Activated CD4-positive, alpha-beta T cell treated with anti-CD3 and anti-CD28 coated beads for 4 hours (primary cell): ENCODE results near the gene CASP8AP2.
"Not testable (repeated sequence)": the region's sequence is repeated elsewhere in the genome, so short reads cannot be mapped to it uniquely, and the experiment has no call there.

Experiments used
- DNase-seq, 2 donors: peaks; one replicate each; pipeline ENCODE4 v3.0.0-alpha.2; 2020

Gene CASP8AP2

DNA sequence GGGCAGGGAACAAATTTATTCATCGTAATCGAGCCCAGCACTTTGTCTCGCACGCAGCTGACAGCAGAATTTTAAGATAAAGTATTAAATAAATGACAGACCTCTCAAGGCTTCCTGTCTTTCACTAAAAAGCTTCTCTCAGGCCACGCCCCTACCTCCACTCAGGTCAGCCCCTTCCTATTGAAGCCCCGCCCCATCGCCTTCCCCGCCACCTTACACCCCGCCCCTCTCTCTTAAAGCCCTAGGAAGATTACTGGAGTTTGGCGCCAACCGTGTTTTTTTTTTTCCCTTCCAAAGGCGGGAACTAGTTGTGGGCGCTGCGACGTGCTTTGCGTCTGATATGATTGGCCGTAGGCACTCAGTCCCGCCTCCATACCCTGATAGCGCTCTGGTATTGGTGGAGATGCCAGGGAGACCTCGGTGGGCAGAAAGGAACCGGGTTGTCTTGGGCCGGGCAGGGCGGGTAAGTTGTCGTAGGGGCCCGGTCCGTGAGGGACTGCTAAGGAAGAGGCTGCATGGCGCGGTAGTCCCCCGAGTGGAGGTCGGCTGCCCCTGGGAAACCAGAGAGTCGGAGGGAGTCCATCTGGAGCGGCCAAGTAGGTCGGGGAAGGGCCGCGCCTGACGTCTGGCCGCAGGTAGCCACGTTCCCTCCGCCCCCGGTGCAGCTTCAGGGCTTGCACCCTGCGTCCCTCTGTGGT is at the start of gene CASP8AP2:
Gene CASP8AP2, plus strand, starts transcription at position 409 of the 698 bp plus-strand sequence.
- DNase-seq: peak; percentile 96 to 97

DNA sequence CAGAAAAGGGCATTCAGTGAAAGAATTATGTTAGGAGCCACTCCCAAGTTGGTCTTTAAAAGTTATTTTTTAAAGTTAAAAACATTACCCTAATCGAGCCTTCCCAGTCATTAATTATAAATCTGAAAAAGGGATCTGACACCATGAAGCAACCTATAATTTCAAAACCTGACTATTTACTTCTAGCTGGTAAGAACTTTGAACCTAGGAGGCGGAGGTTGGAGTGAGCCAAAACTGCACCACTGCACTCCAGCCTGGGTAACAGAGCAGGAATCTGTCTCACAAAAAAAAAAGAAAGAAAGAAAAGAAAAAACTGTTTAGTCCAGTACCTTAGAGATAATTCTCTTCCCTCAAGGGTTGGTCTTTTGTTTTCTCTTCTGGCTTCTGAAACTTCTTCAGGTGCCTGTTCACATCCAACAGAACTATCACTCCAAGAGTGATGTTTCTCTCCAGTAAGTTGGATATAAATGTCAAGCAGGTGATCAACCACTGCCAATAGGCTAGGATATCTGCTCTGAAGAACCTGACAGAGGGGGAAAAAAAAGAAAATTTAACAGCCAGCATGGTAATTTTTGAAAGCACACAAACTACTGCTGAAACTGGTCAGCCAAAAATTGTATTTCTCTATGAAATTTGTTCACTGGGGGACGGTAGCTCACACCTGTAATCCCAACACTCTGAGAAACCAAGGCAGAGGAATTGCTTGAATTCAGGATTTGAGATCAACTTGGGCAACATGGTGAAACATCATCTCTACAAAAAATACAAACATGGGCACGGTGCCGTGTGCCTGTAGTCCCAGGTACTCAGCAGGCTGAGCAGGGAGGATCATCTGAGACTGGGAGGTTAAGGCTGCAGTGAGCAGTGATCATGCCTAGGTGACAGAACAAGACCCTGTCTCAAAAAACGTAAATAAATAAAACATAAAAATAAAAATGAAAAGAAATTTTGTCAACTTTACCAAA is 48.3 kb upstream of the CASP8AP2 start:
- DNase-seq: no peak

DNA sequence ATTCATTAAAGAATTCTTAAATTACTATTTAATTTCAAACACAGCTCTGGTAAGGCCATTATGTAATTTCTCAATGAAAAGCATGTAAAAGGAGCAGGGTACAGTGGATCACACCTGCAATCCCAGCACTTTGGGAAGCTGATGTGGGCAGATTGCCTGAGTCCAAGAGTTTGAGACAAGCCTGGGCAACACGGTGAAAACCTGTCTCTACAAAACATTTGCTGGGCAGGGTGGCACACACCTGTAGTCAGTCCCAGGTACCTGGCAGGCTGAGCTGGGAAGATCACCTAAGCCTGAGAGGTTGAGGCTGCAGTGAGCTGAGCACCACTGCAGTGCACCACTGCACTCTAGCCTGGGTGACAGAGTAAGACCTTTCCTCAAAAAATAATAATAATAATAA is 47.5 kb upstream of the CASP8AP2 start:
- no peak for DNase-seq

DNA sequence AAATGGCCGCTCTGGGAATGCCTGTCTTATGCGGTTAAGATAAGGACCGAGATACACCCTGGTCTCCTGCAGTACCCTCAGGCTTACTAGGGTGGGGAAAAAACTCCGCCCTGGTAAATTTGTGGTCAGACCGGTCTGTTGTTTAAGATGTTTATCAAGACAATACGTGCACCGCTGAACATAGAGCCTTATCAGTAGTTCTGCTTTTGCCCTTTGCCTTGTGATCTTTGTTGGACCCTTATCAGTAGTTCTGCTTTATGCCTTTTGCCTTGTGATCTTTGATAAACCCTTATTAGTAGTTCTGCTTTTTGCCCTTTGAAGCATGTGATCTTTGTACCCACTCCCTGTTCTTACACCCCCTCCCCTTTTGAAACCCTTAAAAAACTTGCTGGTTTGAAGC is 46.4 kb upstream of the CASP8AP2 start:
- DNase-seq: not testable (repeated sequence)

DNA sequence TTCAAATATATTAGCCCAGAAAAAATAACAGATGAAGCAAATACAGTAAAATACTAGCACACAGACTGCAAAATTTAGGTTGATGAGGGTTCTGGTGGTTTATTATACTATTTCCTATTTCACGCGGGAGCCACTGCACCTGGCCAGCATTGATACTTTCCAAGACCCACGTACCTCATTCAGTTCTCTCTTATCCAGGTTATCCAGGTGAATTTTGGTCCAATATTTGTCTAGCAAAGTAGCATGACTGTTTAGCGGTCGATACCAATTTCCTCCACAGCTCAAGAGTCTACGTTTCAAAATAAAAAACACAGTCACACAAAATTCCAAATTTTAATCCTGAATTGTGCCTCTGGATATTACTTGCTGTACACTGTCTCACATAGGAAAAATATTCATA is 44.8 kb upstream of the CASP8AP2 start:
- no peak for DNase-seq

DNA sequence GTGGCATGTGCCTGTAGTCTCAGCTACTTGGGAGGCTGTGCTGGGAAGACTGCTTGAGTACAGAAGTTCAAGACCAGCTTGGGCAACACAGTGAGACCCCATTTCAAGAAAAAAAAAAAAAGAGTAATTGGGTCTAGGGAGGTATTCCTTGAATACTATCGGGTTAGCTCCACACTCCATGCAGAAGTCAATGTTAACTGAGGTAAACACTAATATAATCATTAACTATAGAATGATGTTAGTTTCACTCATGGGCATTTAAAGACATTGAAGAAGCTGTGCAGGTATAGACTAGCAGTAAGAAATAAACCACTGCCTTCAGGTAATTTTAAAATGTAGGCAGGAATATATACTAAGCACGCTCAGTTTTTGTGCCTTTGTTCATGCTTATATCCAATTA is 42.7 kb upstream of the CASP8AP2 start:
- no peak for DNase-seq

DNA sequence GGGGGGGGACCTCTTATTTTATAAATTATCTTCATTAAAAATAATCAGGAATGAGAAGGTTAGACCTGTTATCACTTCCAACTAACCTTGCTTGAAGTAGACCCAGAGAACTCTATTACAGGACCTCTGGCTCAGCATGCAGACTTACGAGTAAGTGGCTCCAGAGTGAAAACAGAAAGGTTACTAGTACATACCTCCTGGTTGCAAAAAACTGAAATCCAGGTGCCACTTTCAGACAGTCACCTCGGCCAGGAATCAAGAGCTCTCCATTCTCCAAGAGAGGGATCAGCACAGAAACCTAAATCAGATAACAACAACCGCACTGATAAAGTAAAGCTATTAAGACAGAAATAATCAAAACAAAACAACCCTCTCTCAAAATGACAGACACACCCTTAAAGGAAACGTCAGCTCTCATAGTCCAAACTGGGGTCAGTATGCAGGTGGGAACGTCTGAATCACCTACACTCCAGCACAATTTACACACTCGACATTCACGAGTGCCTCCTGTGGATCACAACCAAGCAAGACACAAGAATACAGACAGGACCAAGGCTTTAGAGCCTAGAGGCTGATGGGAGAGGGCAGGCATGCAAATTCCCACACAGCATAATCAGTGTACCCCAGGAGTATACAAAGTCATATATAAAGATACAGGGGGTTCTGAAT is 41.9 kb upstream of the CASP8AP2 start:
- DNase-seq: no peak

DNA sequence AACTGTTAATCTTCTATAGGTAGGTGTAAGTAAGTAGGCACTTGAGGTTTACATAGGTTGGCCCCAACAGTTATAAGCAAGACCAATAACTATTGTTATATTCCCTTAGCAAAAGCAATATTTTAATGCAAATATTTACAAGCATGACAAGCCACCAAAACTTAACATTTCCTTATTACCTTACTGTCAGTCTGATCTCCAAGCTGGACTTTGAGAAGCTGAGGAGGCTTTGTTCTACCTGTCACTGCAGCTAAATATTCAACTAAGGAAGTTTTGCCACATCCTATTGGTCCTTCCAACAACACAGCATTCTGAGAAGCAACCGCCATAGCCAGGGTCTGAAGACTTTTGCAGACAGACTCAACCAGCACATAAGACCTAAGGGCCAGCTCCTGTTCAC is 39.7 kb upstream of the CASP8AP2 start:
- no peak for DNase-seq

DNA sequence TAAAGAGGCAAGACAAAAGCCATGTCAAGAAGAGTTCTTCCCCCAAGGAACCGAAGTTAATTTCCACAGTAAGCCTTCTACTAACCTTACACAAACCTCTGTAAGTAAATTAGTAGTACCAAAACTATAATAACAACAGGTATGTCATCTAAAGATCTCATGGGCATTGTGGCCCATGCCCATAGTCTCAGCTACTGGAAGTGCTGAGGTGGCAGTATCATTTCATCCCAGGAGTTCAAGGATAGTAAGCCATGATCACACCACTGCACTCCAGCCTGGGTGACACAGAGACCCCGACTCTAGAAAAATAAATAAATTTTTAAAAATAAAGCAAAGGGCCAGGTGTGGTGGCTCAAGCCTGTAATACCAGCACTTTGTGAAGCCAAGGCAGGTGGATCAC is 39.3 kb upstream of the CASP8AP2 start:
- DNase-seq: no peak

DNA sequence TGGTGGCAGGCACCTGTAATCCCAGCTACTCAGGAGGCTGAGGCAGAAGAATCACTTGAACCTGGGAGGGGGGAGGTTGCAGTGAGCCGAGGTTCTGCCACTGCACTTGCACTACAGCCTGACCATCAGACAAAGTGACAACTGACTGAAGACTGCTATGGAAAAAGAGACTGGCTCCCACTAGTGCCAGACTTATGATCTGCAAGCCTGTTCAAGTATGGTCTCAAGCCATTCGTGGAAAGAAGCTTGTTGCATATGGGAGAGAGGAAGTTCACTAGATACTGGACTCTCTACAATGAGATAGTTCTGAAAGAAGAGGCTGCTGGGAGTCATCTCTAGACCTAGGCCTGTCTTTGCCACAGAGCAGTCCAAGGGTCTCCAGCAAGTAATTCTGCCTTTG is 36.8 kb upstream of the CASP8AP2 start:
- DNase-seq: no peak

DNA sequence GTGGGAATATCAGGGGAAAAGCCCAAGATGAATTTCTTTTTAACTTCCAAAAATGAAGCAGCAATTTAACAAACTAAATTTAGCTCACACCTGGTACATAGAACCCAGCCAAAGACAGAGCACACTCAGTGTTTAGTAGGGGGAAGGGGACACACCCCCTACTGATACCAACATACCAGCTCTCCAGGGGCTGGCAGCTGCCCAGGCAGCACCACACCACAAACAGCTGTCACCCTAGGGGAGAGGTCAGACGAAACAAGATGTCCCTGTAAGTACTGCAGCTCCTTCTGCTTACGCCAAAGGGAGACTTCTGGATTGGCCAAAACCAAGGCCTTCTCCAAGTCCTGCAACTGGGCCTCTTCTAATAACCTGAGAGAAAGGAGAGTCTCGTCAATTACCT is 36.1 kb upstream of the CASP8AP2 start:
- DNase-seq: no peak

DNA sequence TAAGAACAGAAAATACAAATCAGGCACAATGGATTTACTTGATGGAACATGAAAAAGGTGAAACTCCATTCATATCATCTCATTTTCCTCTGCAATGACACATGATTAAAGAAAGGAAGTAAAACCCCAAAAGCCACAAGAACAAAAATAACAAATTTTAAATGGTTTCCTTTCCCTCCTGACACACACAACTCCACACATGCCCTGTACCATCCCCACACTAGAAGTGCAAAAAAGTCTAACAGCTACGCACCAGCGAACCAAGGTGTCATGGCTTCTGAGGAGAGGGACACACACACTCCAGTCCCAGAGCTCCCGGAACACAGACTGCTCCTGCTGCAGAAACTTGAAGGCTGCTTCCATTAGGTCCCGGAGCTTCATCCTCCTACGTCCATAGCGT is 35.4 kb upstream of the CASP8AP2 start:
- no peak for DNase-seq

DNA sequence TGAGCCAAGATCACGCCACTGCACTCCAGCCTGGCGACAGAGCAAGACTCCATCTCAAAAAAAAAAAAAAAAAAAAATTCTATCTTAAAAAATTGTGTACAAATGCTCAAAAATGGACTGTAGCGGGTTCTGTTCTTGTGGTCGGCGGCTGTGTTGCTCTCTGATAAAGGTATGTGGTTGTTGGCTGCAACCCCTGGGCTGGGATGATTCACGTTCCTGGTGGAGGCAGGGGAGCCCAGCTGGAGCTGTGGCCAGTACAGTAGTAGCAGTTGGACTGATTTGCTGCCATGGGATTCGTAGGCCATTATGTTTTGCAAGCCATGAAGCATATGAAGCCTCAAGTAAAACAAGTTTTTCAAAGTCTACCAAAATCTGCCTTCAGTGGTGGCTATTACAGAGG is 32.4 kb upstream of the CASP8AP2 start:
- DNase-seq: no peak

DNA sequence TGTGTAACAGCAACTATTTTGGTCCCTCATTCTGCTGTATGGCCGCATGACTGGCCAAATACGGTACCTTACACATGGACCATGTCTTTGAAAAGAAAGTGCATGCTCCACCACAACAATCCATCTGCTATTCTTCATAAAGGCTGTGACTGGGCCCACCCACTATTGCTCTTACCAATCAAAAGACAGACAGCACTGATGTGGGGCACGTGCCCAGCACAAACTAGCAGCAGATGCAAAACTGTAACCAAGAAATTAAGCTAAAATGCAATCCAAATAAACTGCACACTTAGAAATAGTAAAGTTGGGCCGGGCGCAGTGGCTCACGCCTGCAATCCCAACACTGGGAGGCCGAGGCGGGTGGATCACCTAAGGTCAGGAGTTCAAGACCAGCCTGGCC is 30.6 kb upstream of the CASP8AP2 start:
- no peak for DNase-seq

DNA sequence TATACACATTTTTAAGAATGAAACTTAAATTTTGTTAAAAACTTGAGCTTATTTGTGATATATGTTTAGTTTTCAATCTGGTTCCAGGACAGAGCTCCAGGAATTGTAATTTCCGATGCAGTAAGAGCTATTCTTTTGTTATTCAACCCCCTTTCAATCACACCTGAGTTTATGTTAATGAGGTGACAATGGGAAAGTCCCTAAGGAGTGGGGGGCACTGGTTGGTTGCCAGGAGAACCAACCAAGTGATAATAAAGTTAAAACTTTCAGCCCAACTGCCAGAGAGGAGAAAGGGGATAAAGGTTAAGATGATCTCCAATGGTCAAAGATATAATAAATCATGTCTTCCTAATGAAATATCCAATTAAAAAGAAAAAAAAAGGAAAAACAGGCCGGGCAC is 29.9 kb upstream of the CASP8AP2 start:
- DNase-seq: no peak

DNA sequence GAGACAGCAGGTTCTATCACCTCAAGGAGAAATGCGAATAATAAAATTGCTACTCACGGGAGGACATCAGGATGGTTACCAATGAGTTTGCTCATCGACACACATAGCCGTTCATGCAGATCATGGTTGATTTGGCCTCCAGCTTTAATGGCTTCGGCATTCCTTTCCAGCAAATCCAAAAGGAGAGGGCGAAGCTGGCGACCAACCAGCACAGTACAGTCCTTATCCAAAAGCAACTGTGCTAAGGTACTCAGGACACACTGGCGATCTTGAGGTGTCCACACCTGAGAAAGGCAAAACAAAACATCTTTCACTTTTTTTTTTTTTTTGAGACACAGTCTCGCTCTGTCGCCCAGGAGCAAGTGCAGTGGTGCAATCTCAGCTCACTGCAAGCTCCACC is 26.4 kb upstream of the CASP8AP2 start:
- DNase-seq: no peak

DNA sequence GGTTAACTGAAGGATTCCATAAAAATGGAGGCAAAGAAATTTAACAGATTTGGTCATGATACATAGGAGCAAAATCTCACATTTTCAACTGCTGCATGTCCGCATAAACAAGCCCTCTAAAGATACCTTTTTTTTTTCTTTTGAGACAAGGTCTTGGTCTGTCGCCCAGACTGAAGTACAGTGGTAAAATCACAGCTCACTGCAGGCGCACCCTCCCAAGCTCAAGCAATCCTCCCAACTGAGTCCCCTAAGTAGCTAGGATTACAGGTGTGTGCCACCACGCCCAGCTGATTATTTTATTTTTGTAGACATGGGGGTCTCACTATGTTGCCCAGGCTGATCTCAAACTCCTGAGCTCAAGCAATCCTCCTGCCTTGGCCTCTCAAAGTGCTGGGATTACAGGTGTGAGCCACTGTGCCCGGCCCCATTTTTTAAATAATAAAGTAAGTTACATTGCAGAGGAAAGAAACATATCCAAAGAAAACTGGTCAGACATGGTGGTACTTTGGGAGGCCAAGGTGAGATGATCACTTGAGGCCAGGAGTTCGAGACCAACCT is 23.8 kb upstream of the CASP8AP2 start:
- no peak for DNase-seq

DNA sequence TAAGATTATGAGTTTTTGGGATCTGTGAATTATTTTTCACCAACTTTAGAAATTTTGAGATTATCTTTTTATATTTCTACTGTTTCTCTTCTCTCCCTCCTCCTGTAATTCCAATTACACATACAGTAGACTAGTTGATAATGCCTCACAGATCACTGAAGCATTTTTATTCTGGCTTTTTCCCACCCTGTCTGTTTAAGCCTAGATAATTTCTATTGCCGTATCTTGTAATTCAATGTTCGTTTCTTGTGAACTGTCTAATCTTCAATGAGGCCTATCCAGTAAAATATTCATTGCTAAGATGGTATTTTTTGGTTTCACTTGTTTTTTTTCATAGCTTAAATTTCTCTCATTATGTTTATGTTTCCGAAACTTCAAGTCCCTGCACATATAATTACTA is 22.1 kb upstream of the CASP8AP2 start:
- DNase-seq: no peak

DNA sequence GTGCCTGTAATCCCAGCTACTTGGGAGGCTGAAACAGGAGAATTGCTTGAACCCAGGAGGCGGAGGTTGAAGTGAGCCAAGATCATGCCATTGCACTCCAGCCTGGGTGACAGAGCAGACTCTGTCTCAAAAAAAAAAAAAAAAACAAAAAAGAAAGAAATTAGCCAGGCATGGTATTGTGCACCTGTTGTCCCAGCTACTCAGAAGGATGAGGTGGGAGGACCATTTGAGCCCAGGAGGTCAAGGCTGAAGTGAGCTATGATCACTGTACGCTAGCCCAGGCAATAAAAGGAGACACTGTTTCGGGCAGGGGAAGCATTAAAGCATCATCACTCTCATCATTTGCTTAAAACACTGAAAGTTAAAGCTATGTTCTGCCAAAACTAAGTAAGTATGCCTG is 16.3 kb upstream of the CASP8AP2 start:
- DNase-seq: not testable (repeated sequence)

DNA sequence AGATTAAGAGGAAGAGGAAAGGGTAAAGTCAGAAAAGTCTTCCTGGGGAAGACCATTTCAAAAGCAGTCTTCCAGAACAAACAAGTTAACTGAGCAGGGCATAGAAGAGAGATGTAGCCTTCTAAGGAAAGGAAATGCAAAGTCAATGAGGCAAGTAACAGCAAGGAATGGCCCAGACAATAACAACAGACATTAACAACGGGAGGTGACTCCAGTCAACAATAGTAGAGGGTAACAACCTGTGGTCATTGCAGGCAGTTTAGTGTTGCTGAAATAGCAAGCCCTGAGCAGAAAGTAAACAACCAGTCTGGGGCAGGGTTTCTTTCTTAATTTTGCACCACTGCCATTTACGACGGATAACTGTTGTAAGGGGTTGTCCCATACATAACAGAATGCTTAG is 12.2 kb upstream of the CASP8AP2 start:
- DNase-seq: no peak

DNA sequence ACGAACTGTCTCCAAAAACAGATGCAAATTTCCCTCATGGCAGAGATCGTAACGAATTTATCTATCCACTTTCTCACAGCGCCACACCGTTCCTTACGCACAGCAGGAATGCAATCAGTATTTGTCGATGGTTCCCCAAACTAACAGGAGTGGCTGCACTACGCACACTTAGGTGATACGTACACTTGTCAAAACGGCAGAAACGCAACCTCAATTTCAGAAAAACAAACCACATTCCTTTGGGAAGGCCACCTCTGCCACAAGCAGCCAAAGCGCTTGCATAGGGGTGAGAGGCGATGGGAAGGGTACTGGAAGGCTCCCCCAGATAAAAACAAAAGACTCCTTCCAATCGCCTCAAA is 10.7 kb upstream of the CASP8AP2 start:
- peak in 1 of 2 donors; percentile 22 for DNase-seq

DNA sequence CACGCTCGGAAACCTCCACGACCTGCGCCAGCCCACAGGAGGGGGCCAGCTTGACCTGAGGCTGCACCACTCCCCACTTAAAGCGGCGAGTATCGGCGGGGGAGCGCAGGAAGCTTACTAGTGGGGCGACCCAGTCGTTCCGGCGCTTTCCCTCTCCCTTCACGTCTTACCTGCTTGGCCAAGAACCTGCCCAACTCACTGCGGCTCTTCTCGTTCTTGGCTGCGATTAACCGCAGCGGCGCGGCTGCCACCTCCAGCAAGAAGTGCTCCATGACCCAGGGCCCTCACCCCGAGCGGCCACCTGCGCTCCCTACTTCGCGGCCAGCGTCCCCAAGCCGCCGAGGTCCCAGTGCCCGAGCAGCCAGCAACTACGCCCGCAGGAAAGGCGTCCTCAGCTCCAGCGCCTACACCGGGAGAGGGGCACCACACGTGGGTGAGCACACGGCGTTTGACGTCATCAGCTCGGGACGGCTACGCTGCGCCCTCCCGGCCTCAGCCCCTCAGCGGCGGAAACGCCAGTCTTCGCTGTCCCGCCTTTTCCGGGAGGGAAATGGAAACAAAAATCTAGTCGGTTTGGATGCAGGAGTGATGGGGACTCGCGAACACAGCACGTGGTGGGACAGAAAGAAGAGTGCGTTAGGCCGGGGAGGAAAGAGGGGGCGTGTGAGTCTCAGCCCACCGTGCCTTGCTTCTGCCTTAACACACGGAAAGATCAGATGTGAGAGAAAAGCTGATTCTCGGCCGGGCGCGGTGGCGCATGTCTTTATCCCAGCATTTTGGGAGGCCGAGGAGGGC is 10.1 kb upstream of the CASP8AP2 start, which contains the start of gene MDN1:
Gene MDN1, minus strand, starts transcription at position 459 of the 795 bp plus-strand sequence. Its CDS starts 187 bp downstream, at position 272.
- peak; percentile 87 to 90 for DNase-seq
